ENCODE measurements around the gene PCP2. TPM values are rescaled to one million over a fixed set of nuclear protein-coding genes. Genes with fewer than 3 reads are reported as not detected.
A peak's percentile ranks its signal among the peaks of the same experiment; 100 is the strongest.

PCP2 gene
- total and polyA plus RNA-seq, 7 donors = 0.20 TPM; not detected in 6

DNA sequence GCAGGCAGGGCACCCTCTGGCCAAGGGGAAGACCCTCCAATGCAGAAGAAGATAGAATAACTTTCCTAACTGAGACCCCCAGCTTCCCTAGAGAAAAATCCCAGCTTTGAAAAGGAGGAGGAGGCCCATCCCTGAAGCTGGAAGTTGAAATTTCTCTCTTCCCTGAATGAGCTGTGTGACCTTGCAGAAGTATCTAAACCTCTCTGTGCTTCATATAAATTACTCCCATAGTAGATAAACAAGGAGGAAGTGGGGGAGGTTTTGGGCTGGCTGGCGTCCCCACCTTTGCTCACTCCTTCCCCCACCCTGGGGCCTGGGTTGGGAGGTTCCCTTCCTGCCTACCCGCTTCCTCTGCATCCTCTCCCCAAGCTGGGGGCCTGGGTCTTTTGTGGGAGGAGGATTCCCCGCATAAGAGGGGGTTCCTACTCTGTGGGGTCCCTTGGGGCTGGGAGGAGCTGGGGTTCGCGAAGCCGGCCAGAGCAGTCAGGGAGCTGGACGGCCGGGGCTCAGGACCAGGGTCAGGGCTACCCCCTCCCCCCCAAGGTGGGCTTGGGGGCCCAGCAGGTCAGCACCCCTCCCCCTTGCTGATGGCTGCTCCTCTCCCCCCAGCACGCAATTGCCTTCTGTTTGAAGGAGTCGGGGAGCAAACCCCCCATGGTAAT lies 26.2 kb downstream of the PCP2 start:
- intact Hi-C loops (cut with DNase I) = no loop called here

GRCh38 chr19:7606289-7606688 lies 27.2 kb downstream of the PCP2 start:
- Histone ChIP-seq H3K9me3 (no peaks in the 10 kb centered on the region), H3K27me3 (ENCODE audit: insufficient read depth in 3 of 3, low read length in 2 of 3) (peaks cover 0 to 15% (median 2%) of the 10 kb centered on the region in 3 donors), H3K4me3 (no peak overlapping the region), H3K27ac (no peak overlapping the region), H3K4me1 (no peaks in the 10 kb centered on the region), H3K36me3 (ENCODE audit: insufficient read depth in 1 of 2, low read depth in 1 of 2) (no peaks in the 10 kb centered on the region)
- ATAC-seq = no peak
- no peak for TF ChIP-seq CTCF (IDR thresholded peaks at IDR 0.05)
- intact Hi-C loops (cut with DNase I) = no loop called here
- no peak for DNase-seq
- WGBS, 3 donors = 74 to 80% (median 75%) methylated on average over 15 to 17 of the region's 17 CpGs

More for the DNA sequence above, 26.2 kb downstream of the PCP2 start:
- TF ChIP-seq CTCF (IDR thresholded peaks at IDR 0.05) = no peak
- ATAC-seq = no peak
- WGBS, 3 donors = 76 to 79% (median 77%) methylated on average over 9 to 10 of the region's 10 CpGs
- H3K9me3 ChIP-seq = no peaks in the 10 kb centered on the region
- H3K4me1 ChIP-seq = no peaks in the 10 kb centered on the region
- H3K4me3 ChIP-seq = no peak overlapping the region
- no peaks in the 10 kb centered on the region for H3K36me3 ChIP-seq (ENCODE audit: insufficient read depth in 1 of 2, low read depth in 1 of 2)
- DNase-seq = no peak
- peaks cover 0 to 10% (median 2%) of the 10 kb centered on the region in 3 donors for H3K27me3 ChIP-seq (ENCODE audit: insufficient read depth in 3 of 3, low read length in 2 of 3)
- no peak overlapping the region for H3K27ac ChIP-seq

GRCh38 chr19:7605490-7606222 lies 27.9 kb downstream of the PCP2 start:
- H3K4me1 ChIP-seq = no peaks in the 10 kb centered on the region
- ATAC-seq (peak in 1 of 4 donors; percentile 47), DNase-seq (no peak)
- intact Hi-C loops (cut with DNase I) = no loop called here
- no peaks in the 10 kb centered on the region for H3K36me3 ChIP-seq (ENCODE audit: insufficient read depth in 1 of 2, low read depth in 1 of 2)
- no peak overlapping the region for H3K4me3 ChIP-seq
- H3K27me3 ChIP-seq (ENCODE audit: insufficient read depth in 3 of 3, low read length in 2 of 3) = peaks cover 0 to 15% (median 2%) of the 10 kb centered on the region in 3 donors
- 63 to 75% (median 66%) methylated on average over 13 to 14 of the region's 14 CpGs for WGBS, 3 donors
- H3K27ac ChIP-seq = no peak overlapping the region
- no peak for TF ChIP-seq CTCF (IDR thresholded peaks at IDR 0.05)
- H3K9me3 ChIP-seq = no peaks in the 10 kb centered on the region

- H3K27me3 ChIP-seq (ENCODE audit: insufficient read depth in 3 of 3, low read length in 2 of 3) = peaks cover 0 to 15% (median 2%) of the 10 kb centered on the region in 3 donors
- H3K4me1 ChIP-seq = no peaks in the 10 kb centered on the region
- WGBS, 3 donors = 73 to 84% (median 81%) methylated on average over 9 of the region's 9 CpGs
- H3K36me3 ChIP-seq (ENCODE audit: insufficient read depth in 1 of 2, low read depth in 1 of 2) = no peaks in the 10 kb centered on the region
- intact Hi-C loops (cut with DNase I) = no loop called here
- no peak overlapping the region for H3K27ac ChIP-seq
- ATAC-seq (no peak), DNase-seq (no peak)
- H3K4me3 ChIP-seq = no peak overlapping the region
- no peak for TF ChIP-seq CTCF (IDR thresholded peaks at IDR 0.05)
- H3K9me3 ChIP-seq = no peaks in the 10 kb centered on the region
Measured at GRCh38 chr19:7603919-7604318, 29.6 kb downstream of the PCP2 start.

Data from psoas muscle (tissue), 8 donors.